KBM-7 (cell line): ENCODE measurements around the gene UGT1A3.
"Not testable (repeated sequence)": the region's sequence is repeated elsewhere in the genome, so short reads cannot be mapped to it uniquely, and the experiment has no call there.

Source experiments
- DNase-seq: peaks from one replicate; pipeline ENCODE4 v3.0.0-alpha.2; 2015
- in situ Hi-C: fragments of 300-500 bp; cut with MboI; formaldehyde crosslinking; loops from 2 replicates; pipeline ENCODE4 v1.14.3; 2020; ENCODE audit warnings: low sequenced_read_pairs, low pct_unique_long_range_greater_than_20kb, mixed read lengths

The UGT1A3 gene

DNA sequence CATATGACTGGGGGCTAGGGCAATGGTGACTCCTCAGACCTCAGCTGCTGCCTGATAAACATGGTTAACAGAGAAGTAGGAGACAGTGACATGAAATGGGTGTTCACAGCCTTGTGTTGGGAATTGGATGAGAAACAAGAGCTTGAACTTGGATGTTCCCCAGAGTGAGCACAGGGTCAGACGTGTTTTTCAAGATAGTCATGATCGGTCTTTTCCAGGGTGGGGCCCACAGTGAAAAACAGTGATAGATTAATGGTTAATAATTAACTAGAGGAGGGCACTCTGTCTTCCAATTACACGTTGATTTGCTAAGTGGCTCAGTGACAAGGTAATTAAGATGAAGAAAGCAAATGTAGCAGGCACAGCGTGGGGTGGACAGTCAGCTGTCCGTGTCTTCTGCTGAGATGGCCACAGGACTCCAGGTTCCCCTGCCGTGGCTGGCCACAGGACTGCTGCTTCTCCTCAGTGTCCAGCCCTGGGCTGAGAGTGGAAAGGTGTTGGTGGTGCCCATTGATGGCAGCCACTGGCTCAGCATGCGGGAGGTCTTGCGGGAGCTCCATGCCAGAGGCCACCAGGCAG lies at the start of gene UGT1A3:
Gene UGT1A3 (plus strand): TSS at position 320 of the 579 bp plus-strand sequence. CDS start 85 bp downstream, at position 405.
- no peak for DNase-seq
- in situ Hi-C loops: no loop called here

DNA sequence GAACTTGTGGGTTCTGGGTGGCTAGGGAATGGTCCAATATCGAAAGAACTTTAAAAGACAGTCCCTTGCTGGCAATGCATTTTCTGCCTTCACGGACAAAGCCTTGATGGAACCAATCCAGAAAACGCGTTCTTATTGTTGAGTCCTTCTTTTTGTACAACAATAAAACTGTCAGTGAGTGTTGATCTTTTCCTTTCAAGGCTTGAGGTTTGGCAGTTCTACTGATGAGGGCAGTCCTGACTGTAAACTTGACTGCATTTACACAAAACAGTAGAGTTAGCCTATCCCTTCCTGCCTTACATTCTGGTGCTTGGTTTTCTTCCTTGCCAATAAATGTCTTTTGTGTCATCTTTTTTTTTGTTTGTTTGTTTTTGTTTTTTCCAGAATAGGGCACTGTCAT lies 49.6 kb upstream of the UGT1A3 start:
- in situ Hi-C loops: no loop called here
- DNase-seq: no peak

GRCh38 chr2:233680361-233681045 lies 48.3 kb upstream of the UGT1A3 start:
- in situ Hi-C loops: no loop called here
- DNase-seq: no peak

DNA sequence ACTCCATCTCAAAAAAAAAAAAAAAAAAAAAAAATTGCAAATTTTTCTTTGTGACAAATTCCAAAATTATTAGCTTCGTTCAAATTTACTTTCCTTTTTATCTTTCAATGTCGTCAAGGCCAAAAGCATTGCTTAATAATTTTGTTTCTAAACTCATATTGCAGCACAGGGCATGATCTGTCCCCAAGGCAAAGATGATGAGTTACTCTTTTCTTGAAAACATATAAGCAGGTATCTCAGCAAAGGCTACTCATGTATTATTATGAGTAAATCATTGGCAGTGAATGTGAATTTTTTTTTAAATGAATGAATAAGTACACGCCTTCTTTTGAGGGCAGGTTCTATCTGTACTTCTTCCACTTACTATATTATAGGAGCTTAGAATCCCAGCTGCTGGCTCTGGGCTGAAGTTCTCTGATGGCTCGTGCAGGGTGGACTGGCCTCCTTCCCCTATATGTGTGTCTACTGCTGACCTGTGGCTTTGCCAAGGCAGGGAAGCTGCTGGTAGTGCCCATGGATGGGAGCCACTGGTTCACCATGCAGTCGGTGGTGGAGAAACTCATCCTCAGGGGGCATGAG lies 47.2 kb upstream of the UGT1A3 start, which contains the start of gene UGT1A7:
Gene UGT1A7 (plus strand): TSS at position 381 of the 579 bp plus-strand sequence. CDS start 37 bp downstream, at position 418.
- no peak for DNase-seq
- in situ Hi-C loops: no loop called here

DNA sequence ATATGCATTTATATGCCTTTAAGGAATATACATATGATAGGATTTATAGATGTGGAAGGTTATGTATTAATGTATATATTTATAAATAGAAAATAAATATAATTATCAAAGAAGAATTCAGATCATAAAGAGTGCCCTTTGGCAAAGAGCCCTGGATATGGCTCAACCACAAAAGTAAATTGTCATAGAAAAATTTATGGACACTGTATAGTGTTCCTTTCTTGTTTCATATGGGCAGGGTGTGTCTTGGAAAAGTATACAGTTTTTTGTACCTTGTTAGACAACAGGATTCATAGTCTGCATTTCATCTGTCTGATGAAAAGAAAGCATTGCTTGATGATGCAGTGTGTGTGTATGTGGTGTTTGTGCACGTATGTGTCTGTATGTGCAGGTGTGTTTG lies 44.2 kb upstream of the UGT1A3 start:
- no peak for DNase-seq
- in situ Hi-C loops: no loop called here

DNA sequence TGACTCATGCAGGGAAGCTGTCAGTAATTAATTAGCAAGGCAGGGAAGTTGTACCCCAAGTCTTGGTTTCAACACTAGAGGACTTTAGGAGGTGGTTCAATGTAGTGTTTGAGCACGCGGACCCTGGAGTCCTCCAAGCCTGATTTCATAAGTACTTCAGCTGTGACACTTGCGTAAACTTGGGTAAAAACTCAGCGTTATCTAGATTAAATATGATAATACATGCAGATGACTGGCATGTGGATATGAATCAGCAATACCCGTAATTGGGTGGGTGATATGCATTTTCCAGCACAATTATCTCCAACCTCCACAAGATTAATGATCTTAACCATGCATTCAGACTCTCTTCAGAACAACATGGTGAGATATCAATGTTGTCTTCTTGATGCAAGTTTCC lies 41.9 kb upstream of the UGT1A3 start:
- in situ Hi-C loops: no loop called here
- DNase-seq: no peak

DNA sequence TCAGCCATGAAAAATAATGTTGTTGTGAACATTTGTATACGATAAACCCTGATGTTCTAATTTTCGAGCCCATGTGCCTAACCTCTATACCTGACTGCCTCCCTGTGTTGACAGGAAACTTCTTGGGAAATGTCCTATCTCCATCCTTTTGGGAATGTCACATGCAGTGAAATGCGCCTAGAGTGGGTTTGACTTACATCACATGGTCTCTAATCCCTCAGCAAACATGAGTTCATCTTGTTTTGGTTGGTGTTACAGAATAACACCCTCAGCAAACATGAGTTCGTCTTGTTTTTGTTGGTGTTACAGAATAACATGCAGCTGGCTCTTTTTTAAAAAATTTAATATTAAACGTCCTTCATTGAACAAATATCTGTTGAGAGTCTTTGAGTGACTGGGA lies 40.5 kb upstream of the UGT1A3 start:
- in situ Hi-C loops: no loop called here
- no peak for DNase-seq

DNA sequence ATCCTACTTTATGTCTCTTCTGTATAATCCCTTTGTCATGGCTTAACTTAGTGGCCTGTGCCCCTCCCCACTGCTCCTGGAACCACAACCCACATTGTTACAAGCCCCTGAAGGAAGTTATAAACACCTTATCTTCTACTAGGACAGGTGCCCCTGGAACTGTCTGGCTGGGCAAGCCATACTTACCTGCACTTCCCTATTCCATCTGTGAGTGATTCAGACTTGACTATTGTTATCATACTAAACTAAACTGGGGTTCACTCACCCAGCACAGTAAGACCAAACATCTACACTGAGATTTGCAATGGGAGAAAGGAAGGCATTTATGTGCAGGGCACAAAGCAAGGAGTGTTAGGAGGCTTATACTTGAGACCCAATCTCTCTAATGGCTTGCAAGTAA lies 39.8 kb upstream of the UGT1A3 start:
- in situ Hi-C loops: no loop called here
- no peak for DNase-seq

DNA sequence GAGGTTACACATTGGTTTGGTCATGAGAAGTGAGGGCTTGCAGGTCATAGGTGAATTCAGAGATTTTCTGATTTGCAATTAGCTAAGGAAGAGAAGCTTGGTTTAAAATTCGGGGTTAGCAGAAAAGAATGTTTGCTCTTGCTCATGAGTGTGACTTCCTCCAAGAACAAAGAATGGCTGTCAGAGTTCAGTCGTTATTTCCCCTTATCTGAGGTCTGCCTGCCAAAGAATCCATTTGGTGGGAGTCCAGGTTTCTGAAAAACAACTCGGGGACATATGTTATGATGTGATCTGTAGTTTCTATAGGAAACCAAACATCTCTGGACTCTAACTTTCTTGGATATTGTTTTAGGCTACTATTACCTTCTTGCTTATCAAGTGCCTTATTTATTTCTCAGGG lies 39.3 kb upstream of the UGT1A3 start:
- no peak for DNase-seq
- in situ Hi-C loops: no loop called here

GRCh38 chr2:233690444-233690843 lies 38.4 kb upstream of the UGT1A3 start:
- DNase-seq: no peak
- in situ Hi-C loops: no loop called here

- no peak for DNase-seq
- in situ Hi-C loops: no loop called here
Observed at GRCh38 chr2:233691443-233692433, 37.1 kb upstream of the UGT1A3 start.

GRCh38 chr2:233692648-233693047 lies 36.2 kb upstream of the UGT1A3 start, which contains the start of gene UGT1A6:
UGT1A6 (plus strand) TSS chr2:233692890; CDS start chr2:233693005, 115 bp downstream.
- in situ Hi-C loops: no loop called here

DNA sequence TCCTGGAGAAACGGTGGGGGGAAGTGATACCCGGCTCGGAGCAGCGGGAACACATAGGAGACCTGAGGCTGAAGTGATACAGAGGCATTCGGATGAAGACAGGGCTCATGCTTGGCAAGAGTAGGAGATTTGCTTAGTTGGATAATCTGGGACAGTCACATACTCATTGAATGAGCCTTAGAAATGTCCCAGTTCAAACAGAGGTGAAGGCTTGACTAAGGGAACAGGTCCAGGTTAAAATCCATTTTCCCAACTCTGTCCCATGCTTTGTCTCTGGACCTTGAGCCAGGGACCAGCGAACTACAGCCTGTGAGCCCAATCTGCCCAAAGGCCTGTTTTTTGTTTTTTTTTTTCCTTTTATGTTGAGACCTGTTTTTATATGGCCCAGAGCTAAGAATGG lies 34.9 kb upstream of the UGT1A3 start:
- in situ Hi-C loops: no loop called here

More at GRCh38 chr2:233692648-233693047, 36.2 kb upstream of the UGT1A3 start, which contains the start of gene UGT1A6:
- DNase-seq: no peak

DNA sequence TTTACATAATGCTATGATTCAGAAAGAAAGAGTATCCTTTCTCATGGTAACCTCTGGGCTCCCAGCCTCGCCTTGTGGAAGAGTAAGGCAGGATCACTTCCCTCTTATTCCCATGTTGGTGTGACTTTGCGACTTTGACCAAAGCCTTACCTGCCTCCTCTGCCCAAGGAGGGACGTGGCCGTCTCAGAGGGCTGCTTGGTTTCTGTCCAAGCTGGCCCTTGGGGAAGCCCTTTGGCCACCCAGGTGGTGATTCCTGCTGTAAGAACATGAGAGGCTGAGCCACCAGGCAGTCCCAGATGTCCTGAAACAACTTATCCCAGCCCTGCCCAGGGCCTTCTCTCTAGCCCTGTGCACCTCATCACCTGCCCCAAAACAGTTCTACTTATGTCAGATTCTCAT lies 30.1 kb upstream of the UGT1A3 start:
- in situ Hi-C loops: no loop called here
- DNase-seq: no peak

More for the DNA sequence above, 34.9 kb upstream of the UGT1A3 start:
- DNase-seq: no peak

GRCh38 chr2:233699424-233700027 lies 29.3 kb upstream of the UGT1A3 start:
- in situ Hi-C loops: no loop called here
- DNase-seq: no peak

DNA sequence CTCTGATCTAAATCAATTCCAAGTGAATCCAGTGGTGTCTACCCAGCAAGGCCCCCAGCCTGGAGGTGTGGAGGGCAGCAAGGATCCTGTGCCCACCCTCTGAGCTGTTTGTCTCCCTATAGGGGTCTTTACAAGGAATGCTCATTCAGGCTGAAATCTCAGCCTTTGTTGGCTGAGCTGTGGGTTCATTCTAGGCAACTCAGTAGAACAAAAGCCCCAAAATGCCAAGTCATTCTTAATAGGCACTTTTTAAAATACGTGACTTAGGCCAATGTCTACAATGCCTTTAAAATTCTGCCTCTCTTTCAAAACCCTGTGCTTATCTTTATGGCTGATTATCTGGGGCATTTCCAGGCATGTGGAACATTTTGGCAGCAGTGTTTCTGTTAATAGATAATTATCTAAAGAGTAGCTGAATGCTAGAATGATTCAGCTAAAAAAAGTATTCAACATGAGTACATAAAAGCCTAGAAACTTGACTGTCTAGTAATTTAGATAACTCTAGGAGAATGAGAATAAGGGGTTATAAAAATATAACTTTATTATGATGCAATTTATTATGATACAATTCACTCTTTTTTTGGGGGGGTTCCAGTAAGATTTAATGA lies 28.7 kb upstream of the UGT1A3 start:
- in situ Hi-C loops: no loop called here
- peak; percentile 4 for DNase-seq

DNA sequence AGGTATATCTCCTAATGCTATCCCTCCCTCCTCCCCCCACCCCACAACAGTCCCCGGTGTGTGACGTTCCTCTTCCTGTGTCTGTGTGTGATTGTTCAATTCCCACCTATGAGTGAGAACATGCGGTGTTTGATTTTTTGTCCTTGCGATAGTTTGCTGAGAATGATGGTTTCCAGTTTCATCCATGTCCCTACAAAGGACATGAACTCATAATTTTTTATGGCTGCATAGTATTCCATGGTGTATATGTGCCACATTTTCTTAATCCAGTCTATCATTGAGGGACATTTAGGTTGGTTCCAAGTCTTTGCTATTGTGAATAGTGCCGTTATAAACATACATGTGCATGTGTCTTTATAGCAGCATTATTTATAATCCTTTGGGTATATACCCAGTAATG lies 28.0 kb upstream of the UGT1A3 start:
- DNase-seq, in situ Hi-C loops: not testable (repeated sequence)

- DNase-seq: no peak
- in situ Hi-C loops: no loop called here
Observed at GRCh38 chr2:233702238-233702637, 26.6 kb upstream of the UGT1A3 start.
